ENCODE results near the gene CLEC20A.

CLEC20A gene

DNA sequence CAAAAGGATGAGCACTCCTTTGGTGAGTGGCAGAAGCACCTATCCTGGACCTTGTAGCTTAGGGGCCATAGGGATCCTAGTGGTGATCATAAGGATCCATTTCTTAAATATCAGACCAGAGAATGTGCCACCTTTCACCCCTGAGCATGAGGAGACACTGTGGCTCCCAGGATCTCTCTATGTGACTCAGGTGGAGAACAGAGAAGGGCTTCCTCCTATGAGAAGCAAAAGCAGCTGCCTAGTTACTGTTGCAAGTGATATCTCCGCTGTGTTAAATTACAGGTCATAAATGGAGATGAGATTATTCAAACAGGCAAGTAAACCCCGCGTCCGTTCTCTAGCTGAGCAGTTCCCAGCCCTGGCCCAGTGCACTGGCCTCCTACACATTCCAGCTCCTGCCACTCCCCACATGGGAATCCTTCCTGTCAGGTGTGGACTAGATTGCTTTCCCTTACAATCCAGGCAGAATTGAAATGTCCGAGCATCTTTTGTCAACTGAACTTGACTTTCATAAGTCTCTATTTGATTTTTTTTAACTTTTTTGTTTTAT lies 26.3 kb downstream of the CLEC20A start:
- no peak for DNase-seq (ENCODE audit: low read depth)

DNA sequence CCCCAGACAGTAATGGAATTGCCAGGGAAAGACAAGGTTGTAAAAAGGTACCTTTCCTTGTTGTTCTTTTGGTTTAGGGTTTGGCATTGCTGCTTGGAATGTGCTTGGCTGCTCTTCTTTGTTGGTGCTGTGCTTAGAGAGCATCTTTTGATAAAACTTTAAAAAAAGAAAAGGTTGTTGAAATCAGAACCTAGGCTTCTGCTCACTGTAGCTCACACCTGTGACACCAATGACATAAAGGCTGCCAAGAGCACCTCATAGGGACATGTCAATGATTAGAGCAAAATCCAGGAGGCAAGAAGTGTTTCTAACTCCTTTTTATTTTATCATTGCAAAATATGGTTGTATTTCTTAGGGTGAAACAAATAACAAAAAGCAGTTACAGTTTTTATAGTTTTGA lies 28.9 kb downstream of the CLEC20A start:
- no peak for DNase-seq (ENCODE audit: low read depth)

DNA sequence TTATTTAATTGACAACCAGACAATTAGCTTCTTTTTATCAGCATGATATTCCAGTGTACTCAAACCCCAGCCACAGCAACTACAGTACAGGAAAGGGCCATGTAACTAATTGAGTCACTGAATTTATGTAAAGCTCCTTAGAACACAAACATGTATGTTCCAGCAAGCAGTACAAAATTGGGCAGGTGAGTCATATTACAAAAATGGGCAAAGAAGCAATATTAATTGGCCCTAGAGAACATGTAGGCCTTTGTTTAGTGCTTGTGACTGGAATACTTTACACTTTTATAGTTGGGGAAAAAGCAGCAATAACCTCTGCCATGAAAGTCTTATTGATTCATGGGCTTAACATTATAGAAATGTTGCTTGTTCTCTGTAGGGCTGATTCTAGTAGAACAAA lies 31.8 kb downstream of the CLEC20A start:
- no peak for DNase-seq (ENCODE audit: low read depth)

DNA sequence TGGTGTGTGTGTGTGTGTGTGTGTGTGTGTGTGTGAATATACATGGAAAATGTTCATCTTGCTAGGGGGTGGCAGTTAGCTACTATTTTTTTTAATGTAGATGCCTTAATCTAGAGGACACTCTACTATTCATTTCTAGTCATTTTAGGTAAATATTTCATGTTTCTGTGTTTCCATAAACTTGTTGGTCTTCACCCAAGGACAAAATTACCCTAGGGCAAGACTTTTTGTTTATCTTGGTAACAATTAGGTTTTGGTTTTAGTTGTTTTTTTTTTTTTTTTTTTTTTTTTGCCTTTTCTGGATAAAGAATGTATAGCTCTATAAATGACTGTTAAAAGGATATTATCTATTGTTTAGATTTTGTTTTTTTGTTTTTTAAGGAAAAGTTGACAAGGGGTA lies 32.2 kb downstream of the CLEC20A start:
- DNase-seq (ENCODE audit: low read depth) = no peak

DNA sequence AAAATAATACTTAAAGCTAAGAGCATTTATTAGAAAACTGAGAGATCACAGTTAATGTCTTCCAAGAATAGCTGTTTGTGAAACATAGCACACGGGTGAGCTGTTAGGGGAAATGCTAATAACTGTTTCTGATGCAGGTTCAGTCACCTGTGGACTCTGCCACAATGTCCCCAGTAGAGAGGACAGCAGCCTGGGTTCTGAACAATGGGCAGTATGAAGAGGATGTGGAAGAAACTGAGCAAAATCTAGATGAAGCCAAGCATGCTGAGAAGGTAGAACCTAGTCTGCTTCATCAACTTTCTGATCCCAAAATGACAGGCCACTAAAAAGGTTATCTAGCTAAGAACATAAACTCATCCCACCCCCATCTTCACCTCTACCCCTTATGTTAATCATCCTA lies 32.6 kb downstream of the CLEC20A start:
- DNase-seq (ENCODE audit: low read depth) = no peak

DNA sequence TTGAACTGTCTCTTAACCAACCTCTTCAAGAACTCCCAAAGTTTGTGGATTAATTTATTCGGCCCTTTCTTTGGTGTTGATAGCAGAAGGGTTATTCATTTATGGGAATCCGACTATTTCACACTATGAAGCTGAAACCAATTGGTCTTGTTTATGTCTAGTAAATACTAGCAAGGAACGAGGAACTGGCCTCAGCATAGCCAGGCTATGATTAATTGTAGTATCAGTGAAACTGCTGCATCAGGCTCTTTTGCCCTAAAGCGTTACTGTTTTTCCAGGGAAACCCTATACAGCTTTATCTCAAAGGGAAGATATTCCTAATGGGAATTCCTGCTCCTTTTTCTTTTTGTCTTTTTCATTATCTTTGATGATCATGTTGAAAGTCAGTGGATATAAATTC lies 35.1 kb downstream of the CLEC20A start:
- DNase-seq (ENCODE audit: low read depth) = no peak

DNA sequence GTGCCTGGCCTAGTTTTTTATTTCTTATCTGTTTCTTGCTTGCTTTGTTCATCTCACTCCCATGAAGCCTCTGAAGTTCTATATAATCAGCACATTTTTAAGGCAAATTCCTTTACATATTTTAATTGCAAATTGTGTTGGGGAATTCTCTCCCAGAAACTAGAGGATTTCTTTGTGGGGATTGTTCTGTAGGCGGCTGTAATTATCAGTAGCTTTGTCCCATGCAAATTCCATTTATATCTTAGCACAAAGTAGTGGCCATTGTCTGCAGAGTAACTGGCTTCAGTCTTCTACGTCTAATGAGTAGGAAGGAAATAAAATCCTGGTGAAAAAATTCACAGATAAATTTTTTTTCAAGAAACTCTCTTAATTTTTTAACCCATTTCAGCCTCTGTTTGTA lies 35.7 kb downstream of the CLEC20A start:
- DNase-seq (ENCODE audit: low read depth) = no peak

DNA sequence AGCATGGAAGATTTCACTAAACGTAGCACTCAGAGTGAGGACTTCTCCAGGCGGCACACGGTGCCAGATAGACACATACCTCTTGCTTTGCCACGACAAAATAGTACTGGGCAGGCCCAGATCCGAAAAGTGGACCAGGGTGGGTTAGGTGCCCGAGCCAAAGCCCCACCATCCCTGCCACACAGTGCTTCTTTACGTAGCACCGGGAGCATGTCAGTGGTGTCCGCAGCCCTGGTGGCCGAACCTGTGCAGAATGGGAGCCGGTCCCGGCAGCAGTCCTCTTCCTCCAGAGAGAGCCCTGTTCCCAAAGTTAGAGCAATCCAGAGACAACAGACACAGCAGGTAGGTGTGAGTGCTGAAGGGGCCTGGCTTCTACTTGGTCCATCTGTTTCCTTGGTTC lies 38.6 kb downstream of the CLEC20A start:
- no peak for DNase-seq (ENCODE audit: low read depth)

DNA sequence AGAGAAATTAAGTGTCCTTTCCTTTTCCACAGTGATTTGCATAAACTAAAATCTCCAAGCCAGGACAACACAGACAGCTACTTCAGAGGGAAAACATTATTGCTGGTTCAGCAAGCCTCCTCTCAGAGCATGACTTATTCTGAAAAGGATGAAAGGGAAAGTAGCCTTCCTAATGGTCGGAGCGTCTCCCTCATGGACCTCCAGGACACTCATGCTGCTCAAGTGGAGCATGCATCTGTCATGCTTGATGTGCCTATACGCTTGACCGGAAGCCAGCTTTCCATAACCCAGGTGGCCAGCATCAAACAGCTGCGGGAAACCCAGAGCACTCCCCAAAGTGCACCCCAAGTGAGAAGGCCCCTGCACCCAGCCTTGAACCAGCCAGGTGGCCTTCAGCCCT lies 39.1 kb downstream of the CLEC20A start:
- no peak for DNase-seq (ENCODE audit: low read depth)

DNA sequence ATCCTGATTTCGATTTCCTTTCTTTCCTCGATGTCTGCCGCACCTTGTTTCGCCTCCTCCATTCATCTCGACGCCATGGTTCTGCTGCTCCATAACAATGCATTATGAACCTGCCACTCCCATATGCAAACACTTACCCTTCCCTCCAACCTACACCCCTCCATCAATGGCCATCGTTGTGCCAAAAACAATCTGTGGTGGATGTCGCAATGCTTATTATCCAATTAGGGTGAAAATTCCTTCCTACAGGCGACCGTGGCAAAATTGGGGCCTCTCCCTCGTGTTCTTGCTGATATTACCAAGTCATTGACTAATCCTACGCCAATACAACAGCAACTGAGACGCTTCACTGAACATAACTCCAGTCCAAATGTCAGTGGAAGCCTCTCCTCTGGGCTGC lies 40.3 kb downstream of the CLEC20A start:
- no peak for DNase-seq (ENCODE audit: low read depth)

DNA sequence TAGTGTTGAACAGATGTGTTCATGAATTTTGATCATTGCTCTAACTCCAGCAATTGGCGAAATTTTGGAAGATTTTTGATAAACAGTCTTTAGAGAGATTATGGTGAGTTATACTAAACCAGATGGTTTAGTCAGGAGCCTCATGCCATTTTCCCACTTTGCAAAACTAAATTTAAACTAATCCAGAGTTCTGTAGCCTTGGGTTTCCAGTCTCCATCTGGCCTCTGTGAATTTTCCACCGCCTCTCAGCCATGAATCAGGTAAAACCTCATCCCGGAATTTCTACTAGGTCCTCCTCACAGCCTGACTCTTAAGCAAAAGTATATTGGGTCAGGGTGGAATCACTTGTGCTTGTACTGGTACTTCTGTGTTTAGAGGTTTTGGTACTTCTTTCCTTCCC lies 44.8 kb downstream of the CLEC20A start:
- DNase-seq (ENCODE audit: low read depth) = no peak

DNA sequence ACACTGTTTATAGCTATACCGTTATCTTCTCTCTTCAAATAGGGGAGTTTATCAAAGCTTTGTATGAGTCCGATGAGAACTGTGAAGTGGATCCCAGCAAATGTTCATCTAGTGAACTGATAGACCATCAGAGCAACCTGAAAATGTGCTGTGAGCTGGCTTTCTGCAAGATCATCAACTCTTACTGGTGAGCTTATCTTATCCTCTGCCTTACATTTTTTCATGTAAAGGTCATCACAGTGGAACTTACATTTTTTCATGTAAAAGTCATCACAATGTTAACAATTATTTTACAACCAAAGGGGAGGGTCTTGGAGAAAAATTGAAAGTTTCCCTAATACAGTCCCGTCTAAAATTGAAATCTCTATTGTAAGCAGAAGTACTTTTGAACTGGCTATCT lies 45.2 kb downstream of the CLEC20A start:
- no peak for DNase-seq (ENCODE audit: low read depth)

DNA sequence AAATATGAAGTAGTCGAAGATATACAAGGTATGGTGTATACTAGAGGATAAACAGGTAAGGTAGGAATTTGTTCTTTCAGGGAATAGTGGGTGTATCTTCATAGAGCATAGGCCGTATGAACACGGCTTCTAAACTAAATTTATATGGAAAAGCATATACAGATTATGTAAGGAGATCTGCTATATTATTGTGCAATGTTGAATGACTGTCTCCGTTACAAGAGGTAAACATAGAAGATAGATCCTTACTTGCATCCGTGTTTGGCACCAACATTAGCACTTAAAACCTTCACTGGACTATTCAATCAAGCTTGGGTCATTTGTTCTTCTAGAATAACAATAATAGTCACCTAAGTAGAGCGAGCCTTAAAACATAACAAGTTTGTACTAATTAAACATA lies 45.9 kb downstream of the CLEC20A start:
- DNase-seq (ENCODE audit: low read depth) = no peak

DNA sequence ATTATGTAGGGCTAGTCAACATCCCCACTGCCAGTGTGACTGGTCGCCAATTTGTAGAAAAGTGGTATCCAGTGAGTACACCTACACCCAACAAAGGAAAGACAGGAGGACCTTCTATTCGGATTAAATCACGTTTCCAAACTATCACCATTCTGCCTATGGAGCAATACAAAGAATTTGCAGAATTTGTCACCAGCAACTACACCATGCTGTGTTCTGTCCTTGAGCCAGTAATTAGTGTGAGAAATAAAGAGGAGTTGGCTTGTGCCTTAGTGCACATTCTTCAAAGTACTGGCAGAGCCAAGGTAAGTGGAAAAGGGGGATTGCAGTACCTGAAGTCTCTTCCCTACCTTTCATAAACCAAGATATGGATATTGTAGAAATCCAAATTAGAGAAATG lies 53.8 kb downstream of the CLEC20A start:
- no peak for DNase-seq (ENCODE audit: low read depth)

DNA sequence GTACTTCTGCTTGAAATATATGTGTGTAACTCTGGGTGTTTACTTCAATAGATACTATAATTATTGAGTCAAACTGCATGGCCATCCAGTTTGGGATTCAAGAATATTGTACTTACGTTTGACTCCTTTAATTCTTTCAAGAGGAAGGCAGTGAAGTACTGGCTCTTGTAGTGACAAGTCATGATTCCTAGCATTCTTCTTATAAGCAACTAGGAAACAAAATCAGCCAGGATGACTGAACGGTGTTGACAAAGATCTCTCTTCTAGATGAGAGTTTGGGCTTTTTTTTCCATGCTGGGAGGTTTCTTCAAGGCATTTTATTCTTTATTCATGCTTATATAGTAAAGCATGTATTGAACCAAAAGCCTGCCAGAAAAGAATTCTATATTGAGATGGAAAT lies 58.3 kb downstream of the CLEC20A start:
- DNase-seq (ENCODE audit: low read depth) = no peak

DNA sequence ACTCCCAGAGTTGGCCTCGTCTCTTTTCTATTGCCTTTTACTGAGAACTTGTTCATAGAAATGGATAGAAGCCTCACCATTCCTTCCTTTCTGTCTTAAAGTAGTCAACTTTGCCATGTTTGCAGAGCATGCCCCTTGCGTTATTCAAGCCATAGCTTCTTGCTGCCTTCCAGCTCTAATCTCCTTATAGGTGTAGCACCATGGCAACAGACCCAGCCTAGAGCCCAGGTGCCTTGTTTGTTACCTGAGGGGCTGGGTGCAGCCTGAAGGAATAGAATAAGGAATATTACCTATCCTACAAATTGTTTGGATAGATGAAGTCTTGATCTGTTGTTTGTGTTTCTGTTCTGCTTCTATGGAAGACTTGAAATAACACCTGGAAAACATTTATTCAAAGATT lies 59.9 kb downstream of the CLEC20A start:
- no peak for DNase-seq (ENCODE audit: low read depth)

DNA sequence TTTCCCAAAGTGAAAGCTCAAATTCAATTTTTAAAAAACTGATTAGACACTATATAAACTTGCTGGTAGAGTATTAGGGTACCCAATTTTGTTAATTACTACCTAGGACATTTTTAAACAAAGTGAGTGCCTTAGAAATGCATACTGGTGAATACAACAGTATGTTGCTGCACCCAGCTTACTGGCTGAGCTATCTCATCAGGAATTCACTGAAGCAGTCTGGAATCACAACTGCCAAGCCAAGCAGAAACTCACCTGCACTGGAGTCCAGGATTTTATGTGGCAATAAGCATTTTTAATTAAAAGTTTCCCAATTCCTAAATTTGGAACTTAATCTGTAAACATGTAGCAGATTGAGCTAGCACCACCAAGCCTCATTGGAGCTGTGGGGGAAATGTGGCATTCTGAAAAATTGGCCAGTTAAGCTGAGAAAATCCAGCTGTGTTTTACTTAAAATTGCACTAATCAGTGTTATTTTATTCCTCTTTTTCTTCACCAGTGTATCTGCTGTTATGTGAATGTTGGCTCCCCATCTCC lies 61.8 kb downstream of the CLEC20A start:
- no peak for DNase-seq (ENCODE audit: low read depth)

DNA sequence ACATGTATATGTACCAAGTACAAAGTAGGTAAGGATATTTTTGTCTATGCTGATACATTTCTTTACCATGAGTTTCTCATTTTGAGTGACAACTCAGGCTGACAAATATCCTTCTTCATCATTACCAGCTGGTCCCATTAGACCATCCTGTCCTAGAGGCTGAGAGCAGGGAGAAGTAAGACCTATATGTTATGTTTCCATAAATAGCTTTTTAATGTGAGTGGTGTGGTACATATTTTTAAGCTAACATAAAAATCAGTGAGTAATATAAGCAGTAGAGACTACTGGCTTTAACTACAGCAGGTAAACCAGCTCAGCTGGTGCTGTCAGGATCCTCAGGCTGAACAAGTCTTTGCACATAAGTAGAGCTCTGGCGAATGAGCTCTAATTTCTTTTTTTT lies 62.4 kb downstream of the CLEC20A start:
- DNase-seq (ENCODE audit: low read depth) = no peak

All from stimulated activated CD8-positive, alpha-beta memory T cell treated with anti-CD3 and anti-CD28 coated beads, Interleukin-15, amount 100 ng/mL, for 24 hours (primary cell).